Thoracic aorta (tissue), 2 donors: ENCODE results near the gene NEK7. TPM values are rescaled to one million over a fixed set of nuclear protein-coding genes. Genes with fewer than 3 reads are reported as not detected.

Experiments
- ATAC-seq: fragments of 150-250 bp; one replicate; pipeline ENCODE4 v1.8.0; 2017; ENCODE audit warnings: low read depth; ENCODE audit not compliant: insufficient number of reproducible peaks, low FRiP score
- DNase-seq: peaks from one replicate; pipeline ENCODE4 v3.0.0-alpha.2; 2020; ENCODE audit warnings: low spot score
- H3K27ac ChIP-seq, 2 donors: fragments of 200-600 bp; sonication (generic); 1 replicate in 1 of 2; 2 replicates in 1 of 2; pipeline ENCODE4 v1.5.1; 2016; ENCODE audit warnings: mild to moderate bottlenecking in 2 of 2, moderate library complexity in 2 of 2
- H3K27me3 ChIP-seq: fragments of 200-600 bp; sonication (generic); replicated peaks from 2 replicates; pipeline ENCODE4 v1.6.0; 2016; ENCODE audit warnings: mild to moderate bottlenecking; ENCODE audit not compliant: insufficient read depth
- H3K36me3 ChIP-seq: fragments of 200-600 bp; sonication (generic); one replicate; pipeline ENCODE4 v1.5.1; 2016
- H3K4me1 ChIP-seq, 2 donors: fragments of 200-600 bp; sonication (generic); 1 replicate in 1 of 2; 2 replicates in 1 of 2; pipeline versions ENCODE4 v1.5.1 to v1.6.0; 2016; ENCODE audit warnings: low read depth in 2 of 2, mild to moderate bottlenecking in 1 of 2; ENCODE audit not compliant: control insufficient read depth in 1 of 2
- H3K4me3 ChIP-seq: fragments of 200-600 bp; sonication (generic); 2 replicates; pipeline ENCODE4 v1.5.1; 2016; ENCODE audit warnings: mild to moderate bottlenecking
- H3K9me3 ChIP-seq: fragments of 200-600 bp; sonication (generic); 2 replicates; pipeline ENCODE4 v1.5.1; 2016
- total RNA-seq, 2 donors: library from RNA; depleted of rRNA; stranded (reverse); fragments of >200 nt; gene quantifications; one replicate each; pipeline versions ENCODE4 v1.1.0 to v1.2.3, GENCODE V29; 2016
- TF ChIP-seq, protein P1 (sequence below): fragments of 200-600 bp; sonication (generic); IDR thresholded peaks from one replicate; pipeline ENCODE4 v1.5.1; 2019; ENCODE audit warnings: antibody characterized with exemption

Gene NEK7
- total RNA-seq, 2 donors from 2014 or later: 118 to 155 TPM

DNA sequence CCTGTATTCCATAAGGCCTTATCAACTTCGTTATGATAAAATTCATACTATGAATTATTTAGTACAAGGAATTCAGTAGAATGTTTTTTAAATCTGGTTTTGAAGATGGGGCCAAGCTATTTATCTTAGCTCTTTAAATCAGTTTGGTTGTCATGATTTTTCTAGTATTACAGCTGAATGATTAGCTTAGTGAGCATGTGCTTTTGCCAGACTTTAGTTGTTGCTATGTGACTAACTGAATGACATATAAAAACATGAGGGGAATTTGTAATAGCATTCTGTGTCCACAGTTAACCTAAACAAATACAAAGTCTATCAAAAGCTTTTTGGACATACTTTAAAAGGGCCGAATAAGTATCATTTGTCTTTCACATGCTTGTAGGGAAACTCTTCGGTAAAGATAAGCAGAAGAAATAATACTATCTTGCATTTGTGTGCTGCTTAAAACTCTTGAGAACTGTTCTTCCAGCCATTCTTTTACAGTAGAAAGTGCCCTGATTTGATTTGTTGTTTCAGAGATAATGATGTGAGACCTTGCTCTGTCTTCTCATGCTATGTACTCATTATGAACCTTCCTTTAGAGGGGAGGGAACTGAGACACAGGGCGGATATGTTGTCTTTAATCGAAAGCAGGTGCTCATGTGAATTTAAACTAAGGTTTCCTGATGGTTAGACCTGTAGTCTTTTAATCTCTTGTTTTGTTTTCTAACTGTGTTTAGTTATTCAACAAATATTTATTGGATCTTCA is 18.8 kb downstream of the NEK7 start:
- TF ChIP-seq, protein P1, sequence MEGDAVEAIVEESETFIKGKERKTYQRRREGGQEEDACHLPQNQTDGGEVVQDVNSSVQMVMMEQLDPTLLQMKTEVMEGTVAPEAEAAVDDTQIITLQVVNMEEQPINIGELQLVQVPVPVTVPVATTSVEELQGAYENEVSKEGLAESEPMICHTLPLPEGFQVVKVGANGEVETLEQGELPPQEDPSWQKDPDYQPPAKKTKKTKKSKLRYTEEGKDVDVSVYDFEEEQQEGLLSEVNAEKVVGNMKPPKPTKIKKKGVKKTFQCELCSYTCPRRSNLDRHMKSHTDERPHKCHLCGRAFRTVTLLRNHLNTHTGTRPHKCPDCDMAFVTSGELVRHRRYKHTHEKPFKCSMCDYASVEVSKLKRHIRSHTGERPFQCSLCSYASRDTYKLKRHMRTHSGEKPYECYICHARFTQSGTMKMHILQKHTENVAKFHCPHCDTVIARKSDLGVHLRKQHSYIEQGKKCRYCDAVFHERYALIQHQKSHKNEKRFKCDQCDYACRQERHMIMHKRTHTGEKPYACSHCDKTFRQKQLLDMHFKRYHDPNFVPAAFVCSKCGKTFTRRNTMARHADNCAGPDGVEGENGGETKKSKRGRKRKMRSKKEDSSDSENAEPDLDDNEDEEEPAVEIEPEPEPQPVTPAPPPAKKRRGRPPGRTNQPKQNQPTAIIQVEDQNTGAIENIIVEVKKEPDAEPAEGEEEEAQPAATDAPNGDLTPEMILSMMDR: no peak
- H3K4me3 ChIP-seq: no peak overlapping the region
- H3K27ac ChIP-seq: no peak overlapping the region
- H3K4me1 ChIP-seq: peaks cover 42 to 83% of the 10 kb centered on the region in 2 donors
- no peak for ATAC-seq
- H3K27me3 ChIP-seq: no peaks in the 10 kb centered on the region
- DNase-seq: no peak
- H3K9me3 ChIP-seq: no peaks in the 10 kb centered on the region
- H3K36me3 ChIP-seq: no peaks in the 10 kb centered on the region

DNA sequence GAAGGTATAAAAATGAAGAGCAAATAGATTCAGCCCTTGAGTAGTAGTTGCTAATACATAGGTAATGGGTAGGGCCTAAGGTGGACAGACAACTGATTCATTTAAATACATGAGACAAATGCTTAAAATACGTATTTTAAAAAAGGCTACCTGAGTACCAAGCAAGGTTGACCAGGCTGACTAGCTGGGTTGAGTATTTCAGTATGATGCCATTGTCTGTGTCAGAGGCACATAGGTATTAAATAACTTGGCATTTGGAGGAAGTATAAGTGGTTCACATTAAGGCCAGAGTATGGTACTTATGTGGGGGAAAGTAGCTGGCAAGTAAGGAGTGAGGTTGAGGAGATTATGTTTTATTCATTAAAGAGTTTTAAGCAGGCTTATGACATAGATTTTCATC is 19.4 kb downstream of the NEK7 start:
- DNase-seq (no peak), ATAC-seq (no peak)
- H3K4me3 ChIP-seq: no peak overlapping the region
- H3K4me1 ChIP-seq: peaks cover 42 to 82% of the 10 kb centered on the region in 2 donors
- TF ChIP-seq, protein P1: no peak
- H3K27me3 ChIP-seq: no peaks in the 10 kb centered on the region
- H3K9me3 ChIP-seq: no peaks in the 10 kb centered on the region
- H3K36me3 ChIP-seq: no peaks in the 10 kb centered on the region
- H3K27ac ChIP-seq: no peak overlapping the region

- ATAC-seq (no peak), DNase-seq (no peak)
- Histone ChIP-seq H3K27ac (no peak overlapping the region), H3K9me3 (no peaks in the 10 kb centered on the region), H3K36me3 (no peaks in the 10 kb centered on the region), H3K27me3 (no peaks in the 10 kb centered on the region), H3K4me1 (peaks cover 33 to 76% of the 10 kb centered on the region in 2 donors), H3K4me3 (no peak overlapping the region)
- TF ChIP-seq, protein P1: no peak
Measured at GRCh38 chr1:198177546-198177945, 20.7 kb downstream of the NEK7 start.

GRCh38 chr1:198178615-198179014 is 21.8 kb downstream of the NEK7 start:
- H3K4me3 ChIP-seq: no peak overlapping the region
- DNase-seq (no peak), ATAC-seq (no peak)
- TF ChIP-seq, protein P1: no peak
- H3K36me3 ChIP-seq: no peaks in the 10 kb centered on the region
- H3K4me1 ChIP-seq: peaks cover 28 to 77% of the 10 kb centered on the region in 2 donors
- H3K27me3 ChIP-seq: no peaks in the 10 kb centered on the region
- H3K27ac ChIP-seq: no peak overlapping the region
- no peaks in the 10 kb centered on the region for H3K9me3 ChIP-seq

DNA sequence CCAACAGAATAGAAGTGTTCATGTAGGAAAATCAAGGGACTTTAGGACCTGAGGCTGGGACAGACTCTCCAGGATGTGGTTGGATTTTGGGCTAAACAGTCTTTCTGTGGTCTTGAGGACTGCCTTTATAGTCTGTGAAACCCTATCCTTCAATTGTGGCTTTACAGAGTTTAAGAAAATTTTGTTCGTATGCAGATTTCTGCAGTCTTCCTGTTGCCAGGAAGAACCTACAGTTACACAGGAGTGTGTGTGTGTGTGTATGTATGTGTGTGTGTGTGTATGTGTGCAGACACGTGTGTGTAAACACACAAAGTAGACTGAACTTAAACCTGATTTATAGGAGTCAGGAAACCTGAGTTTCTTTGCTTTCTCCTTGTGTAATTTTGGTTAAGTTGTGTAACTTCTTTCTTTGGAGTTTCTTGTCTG is 22.8 kb downstream of the NEK7 start:
- TF ChIP-seq, protein P1: no peak
- no peaks in the 10 kb centered on the region for H3K9me3 ChIP-seq
- H3K36me3 ChIP-seq: no peaks in the 10 kb centered on the region
- ATAC-seq (no peak), DNase-seq (no peak)
- no peak overlapping the region for H3K27ac ChIP-seq
- H3K4me3 ChIP-seq: no peak overlapping the region
- H3K27me3 ChIP-seq: no peaks in the 10 kb centered on the region
- H3K4me1 ChIP-seq: peaks cover 23 to 72% of the 10 kb centered on the region in 2 donors
